Gastroesophageal sphincter (tissue), 4 donors: Measurements from ENCODE around the gene INTS11. TPM values are rescaled to one million over a fixed set of nuclear protein-coding genes. Genes with fewer than 3 reads are reported as not detected.

Experiments used
- ATAC-seq: fragments of 150-250 bp; one replicate; pipeline ENCODE4 v1.9.1; 2016; ENCODE audit warnings: mild to moderate bottlenecking, moderate library complexity
- H3K27ac ChIP-seq, 4 donors: fragments of 200-600 bp; sonication (generic) in 3 of 4; 1 replicate in 3 of 4; 2 replicates in 1 of 4; pipeline ENCODE4 v1.5.1; 2016 to 2019
- H3K27me3 ChIP-seq: fragments of 200-600 bp; sonication (generic); one replicate; pipeline ENCODE4 v1.5.1; 2019
- H3K36me3 ChIP-seq, 2 donors: fragments of 200-600 bp; sonication (generic); one replicate each; pipeline ENCODE4 v1.5.1; 2019; ENCODE audit warnings: control low read depth in 1 of 2
- H3K4me1 ChIP-seq, 3 donors: fragments of 200-600 bp; sonication (generic); 1 replicate in 2 of 3; 2 replicates in 1 of 3; pipeline ENCODE4 v1.5.1; 2016 to 2019; ENCODE audit warnings: control low read depth in 2 of 3
- H3K4me3 ChIP-seq, 2 donors: fragments of 200-600 bp; sonication (generic); one replicate each; pipeline ENCODE4 v1.5.1; 2019; ENCODE audit warnings: mild to moderate bottlenecking in 1 of 2, moderate library complexity in 1 of 2
- H3K9me3 ChIP-seq, 3 donors: fragments of 200-600 bp; sonication (generic); one replicate each; pipeline ENCODE4 v1.5.1; 2017 to 2019; ENCODE audit warnings: control low read depth in 2 of 3
- EP300 ChIP-seq: sonication (generic); formaldehyde crosslinking; IDR thresholded peaks from one replicate; pipeline ENCODE4 v1.6.1; 2017; ENCODE audit warnings: antibody characterized with exemption, mild to moderate bottlenecking
- POLR2A ChIP-seq, 2 donors: fragments of 450-650 bp; IDR thresholded peaks; one replicate each; pipeline ENCODE4 v1.6.1; 2017; ENCODE audit warnings: antibody characterized with exemption in 2 of 2, mild to moderate bottlenecking in 2 of 2, moderate library complexity in 1 of 2
- POLR2AphosphoS5 ChIP-seq: sonication (generic); formaldehyde crosslinking; IDR thresholded peaks from one replicate; pipeline ENCODE4 v1.6.1; 2017; ENCODE audit warnings: antibody characterized with exemption
- WGBS, 2 donors: methylation state at CpG; one replicate each; pipeline ENCODE4 v1.1.5; 2018; ENCODE audit warnings: low coverage in 1 of 2; 5-methylcytosine and 5-hydroxymethylcytosine counted together
- total RNA-seq, 4 donors: library from RNA; depleted of rRNA; stranded (reverse); fragments of >200 nt; gene quantifications; one replicate each; pipeline ENCODE4 v1.1.0, GENCODE V29; 2016
- TF ChIP-seq, protein P1 (sequence below), 4 experiments: fragments of 200-600 bp in 2 of 4; fragments of 450-650 bp in 2 of 4; sonication (generic) in 1 of 4; IDR thresholded peaks; one replicate each; pipeline ENCODE4 v1.5.1; 2017 to 2019; ENCODE audit warnings: antibody characterized with exemption in 4 of 4, mild to moderate bottlenecking in 2 of 4, moderate library complexity in 2 of 4

The INTS11 gene
- total RNA-seq, 4 donors from 2014 or later: 62.0 to 119 (median 96.4) TPM

DNA sequence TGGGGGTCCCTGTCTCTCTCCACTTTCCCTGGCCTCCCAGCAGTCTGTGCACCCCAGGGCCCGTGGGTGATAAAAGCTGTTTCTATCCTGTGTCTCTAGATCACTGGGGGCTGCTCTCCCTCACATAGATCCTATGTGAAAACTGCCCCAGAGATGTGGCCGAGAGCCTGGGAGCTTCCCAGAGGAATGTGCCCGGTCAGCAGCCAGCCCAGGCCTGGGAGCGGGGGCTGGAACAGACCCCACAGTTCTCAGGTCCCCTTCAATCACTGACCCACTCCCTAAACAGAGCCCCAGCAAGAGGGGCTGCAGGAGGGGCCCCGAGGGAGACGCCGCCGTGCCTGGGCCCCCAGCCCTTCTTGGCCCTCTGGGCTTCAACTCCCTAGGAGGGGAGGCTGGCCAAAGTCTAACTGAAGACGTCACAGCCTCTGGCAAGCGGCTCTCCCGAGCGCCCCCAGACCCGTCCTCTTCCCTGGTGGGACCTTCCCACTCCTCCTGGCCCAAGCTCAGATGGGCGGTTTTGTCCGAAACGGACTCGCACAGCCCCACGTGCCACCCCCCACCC, 33.5 kb upstream of the INTS11 start:
- 11% methylated on average over 7 of the region's 18 CpGs; no CpG with 5 or more reads in 1 of the 2 donors for WGBS, 2 donors
- Histone ChIP-seq H3K4me1 (peaks cover 0 to 92% (median 27%) of the 10 kb centered on the region in 3 donors), H3K9me3 (no peaks in the 10 kb centered on the region), H3K27ac (peak overlapping the region; percentile 41 to 92 (median 88)), H3K36me3 (peaks cover 0 to 17% of the 10 kb centered on the region in 2 donors), H3K4me3 (peak overlapping the region; percentile 28 to 63), H3K27me3 (peaks cover 67% of the 10 kb centered on the region)
- TF ChIP-seq POLR2A (IDR thresholded peaks at IDR 0.05): no peak
- TF ChIP-seq, protein P1, sequence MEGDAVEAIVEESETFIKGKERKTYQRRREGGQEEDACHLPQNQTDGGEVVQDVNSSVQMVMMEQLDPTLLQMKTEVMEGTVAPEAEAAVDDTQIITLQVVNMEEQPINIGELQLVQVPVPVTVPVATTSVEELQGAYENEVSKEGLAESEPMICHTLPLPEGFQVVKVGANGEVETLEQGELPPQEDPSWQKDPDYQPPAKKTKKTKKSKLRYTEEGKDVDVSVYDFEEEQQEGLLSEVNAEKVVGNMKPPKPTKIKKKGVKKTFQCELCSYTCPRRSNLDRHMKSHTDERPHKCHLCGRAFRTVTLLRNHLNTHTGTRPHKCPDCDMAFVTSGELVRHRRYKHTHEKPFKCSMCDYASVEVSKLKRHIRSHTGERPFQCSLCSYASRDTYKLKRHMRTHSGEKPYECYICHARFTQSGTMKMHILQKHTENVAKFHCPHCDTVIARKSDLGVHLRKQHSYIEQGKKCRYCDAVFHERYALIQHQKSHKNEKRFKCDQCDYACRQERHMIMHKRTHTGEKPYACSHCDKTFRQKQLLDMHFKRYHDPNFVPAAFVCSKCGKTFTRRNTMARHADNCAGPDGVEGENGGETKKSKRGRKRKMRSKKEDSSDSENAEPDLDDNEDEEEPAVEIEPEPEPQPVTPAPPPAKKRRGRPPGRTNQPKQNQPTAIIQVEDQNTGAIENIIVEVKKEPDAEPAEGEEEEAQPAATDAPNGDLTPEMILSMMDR (IDR thresholded peaks at IDR 0.05): no peak
- no peak for TF ChIP-seq EP300
- no peak for TF ChIP-seq POLR2AphosphoS5
- ATAC-seq: no peak

DNA sequence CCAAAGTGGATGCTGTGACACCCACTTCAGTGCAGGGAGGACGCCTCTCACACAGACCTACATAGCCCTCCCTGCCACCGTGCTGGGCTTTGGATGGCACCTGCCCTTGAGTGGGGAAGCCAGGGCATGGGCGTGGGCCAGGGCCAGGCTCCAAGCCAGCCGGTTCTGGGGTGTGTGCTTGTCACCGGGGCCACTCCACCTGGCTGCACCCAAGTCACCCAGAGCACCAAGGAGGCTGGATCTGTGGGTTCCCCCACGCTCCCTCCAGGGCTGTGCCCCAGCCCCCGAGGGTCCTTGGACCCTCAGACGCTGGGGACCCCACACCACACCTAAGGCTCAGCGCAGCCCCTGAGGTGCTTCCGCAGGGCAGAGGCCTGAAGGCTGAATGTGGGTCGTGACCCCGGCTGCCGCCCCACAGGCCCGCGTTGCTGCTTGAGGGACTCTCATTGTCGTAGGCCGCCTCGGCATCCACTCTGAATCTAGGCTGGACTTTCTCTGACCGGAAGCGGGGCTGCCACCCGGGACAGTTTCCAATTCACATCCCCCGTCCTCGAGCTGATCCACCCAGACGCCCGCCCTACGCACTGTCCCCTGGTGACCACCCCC, 32.4 kb upstream of the INTS11 start:
- ATAC-seq: no peak
- TF ChIP-seq POLR2AphosphoS5 (no peak), POLR2A (IDR thresholded peaks at IDR 0.05) (no peak), EP300 (no peak)
- TF ChIP-seq, protein P1 (IDR thresholded peaks at IDR 0.05): no peak
- peaks cover 0 to 18% of the 10 kb centered on the region in 2 donors for H3K36me3 ChIP-seq
- 16 to 34% methylated on average over 10 of the region's 26 CpGs for WGBS, 2 donors
- peaks cover 68% of the 10 kb centered on the region for H3K27me3 ChIP-seq
- H3K27ac ChIP-seq: peak overlapping the region; percentile 6 to 92 (median 88)
- peaks cover 0 to 96% (median 36%) of the 10 kb centered on the region in 3 donors for H3K4me1 ChIP-seq
- H3K4me3 ChIP-seq: peak overlapping the region; percentile 28 to 63
- H3K9me3 ChIP-seq: no peaks in the 10 kb centered on the region

DNA sequence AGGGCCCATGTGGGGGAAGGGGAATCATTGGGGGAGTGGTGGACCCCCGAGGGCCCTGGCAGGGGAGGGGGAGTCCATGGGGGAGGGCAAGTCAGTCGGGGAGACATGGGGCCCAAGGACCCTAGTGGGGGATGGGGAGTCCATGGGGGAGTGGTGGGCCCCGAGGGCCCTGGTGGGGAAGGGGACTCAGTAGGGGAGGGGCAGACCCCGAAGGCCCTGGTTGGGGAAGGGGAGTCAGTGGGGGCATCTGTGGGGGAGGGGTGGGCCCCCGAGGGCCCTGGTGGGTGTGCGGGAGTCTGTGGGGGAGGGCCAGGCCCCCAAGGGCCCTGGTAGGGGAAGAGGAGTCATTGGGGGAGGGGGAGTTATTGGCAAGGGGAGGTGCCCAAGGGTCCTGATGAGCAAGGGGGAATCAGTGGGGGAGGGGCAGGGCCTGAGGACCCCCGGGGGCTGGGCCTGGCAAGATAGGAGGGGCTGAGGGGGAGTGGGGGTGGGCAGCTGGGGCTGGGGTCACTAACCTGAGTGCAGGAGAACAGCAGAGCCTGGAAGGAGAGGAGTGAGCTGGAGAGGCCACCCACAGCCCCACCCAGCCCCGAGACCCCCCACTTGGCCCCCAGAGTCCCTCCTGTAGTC, 31.8 kb upstream of the INTS11 start:
- Histone ChIP-seq H3K4me1 (peaks cover 0 to 96% (median 41%) of the 10 kb centered on the region in 3 donors), H3K27ac (peak overlapping the region in 3 of 4 donors; percentile 87 to 92 (median 89)), H3K36me3 (peaks cover 0 to 18% of the 10 kb centered on the region in 2 donors), H3K27me3 (peaks cover 68% of the 10 kb centered on the region), H3K9me3 (no peaks in the 10 kb centered on the region), H3K4me3 (peak overlapping the region in 1 of 2 donors; percentile 63)
- WGBS, 2 donors: 20% methylated on average over 1 of the region's 8 CpGs; no CpG with 5 or more reads in 1 of the 2 donors
- TF ChIP-seq POLR2A (IDR thresholded peaks at IDR 0.05) (no peak), EP300 (no peak), POLR2AphosphoS5 (no peak)
- TF ChIP-seq, protein P1 (IDR thresholded peaks at IDR 0.05): no peak
- no peak for ATAC-seq

DNA sequence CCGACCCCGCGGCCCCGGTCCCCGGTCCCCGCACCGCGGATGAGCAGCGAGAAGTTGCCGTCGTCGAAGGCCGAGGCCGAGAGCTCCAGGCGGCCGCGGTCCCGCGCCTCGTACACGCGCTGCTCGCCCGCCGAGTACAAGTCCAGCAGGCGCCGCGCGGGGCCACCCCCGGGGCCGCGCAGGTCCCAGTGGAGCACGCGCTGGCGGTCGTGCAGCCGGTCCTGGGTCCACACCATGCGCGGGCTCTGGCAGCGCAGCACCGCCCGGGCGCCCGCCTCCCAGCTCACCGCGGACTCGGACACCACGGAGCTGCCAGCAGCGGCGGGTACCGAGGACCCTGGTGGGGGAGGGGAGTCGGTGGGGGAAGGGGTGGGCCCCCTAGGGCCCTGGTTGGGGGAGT, 31.0 kb upstream of the INTS11 start:
- Histone ChIP-seq H3K27ac (peak overlapping the region in 3 of 4 donors; percentile 87 to 92 (median 89)), H3K4me3 (peak overlapping the region in 1 of 2 donors; percentile 63), H3K27me3 (peaks cover 68% of the 10 kb centered on the region), H3K4me1 (peaks cover 0 to 90% (median 36%) of the 10 kb centered on the region in 3 donors), H3K36me3 (peaks cover 0 to 18% of the 10 kb centered on the region in 2 donors), H3K9me3 (no peaks in the 10 kb centered on the region)
- TF ChIP-seq EP300 (no peak), POLR2AphosphoS5 (no peak), POLR2A (IDR thresholded peaks at IDR 0.05) (no peak)
- TF ChIP-seq, protein P1 (IDR thresholded peaks at IDR 0.05): no peak
- ATAC-seq: no peak
- WGBS, 2 donors: no CpG with 5 or more reads among the region's 52 CpGs
